Smooth muscle cell (in vitro differentiated cells): Measurements from ENCODE around the gene NPAS3. TPM values are rescaled to one million over a fixed set of nuclear protein-coding genes. Genes with fewer than 3 reads are reported as not detected.

ENCODE experiments used
- DNase-seq: peaks from one replicate; lab custom pipeline; 2025; ENCODE audit not compliant: unreplicated experiment; lab: John Stamatoyannopoulos, UW
- H2AFZ ChIP-seq: fragments of 200-600 bp; sonication (generic); 2 replicates; pipeline ENCODE4 v1.6.0; 2016; ENCODE audit warnings: antibody characterized with exemption, low read depth, mild to moderate bottlenecking
- H3F3A ChIP-seq: fragments of 200-600 bp; sonication (generic); 2 replicates; pipeline ENCODE4 v1.6.0; 2017; ENCODE audit warnings: antibody characterized with exemption, low read depth
- H3K27ac ChIP-seq: fragments of 200-600 bp; sonication (generic); 2 replicates; pipeline ENCODE4 v1.5.1; 2016; ENCODE audit warnings: low read depth, mild to moderate bottlenecking
- H3K27me3 ChIP-seq: fragments of 200-600 bp; sonication (generic); 2 replicates; pipeline ENCODE4 v1.6.1; 2016; ENCODE audit warnings: low read depth, mild to moderate bottlenecking
- H3K36me3 ChIP-seq: fragments of 200-600 bp; sonication (generic); 2 replicates; pipeline ENCODE4 v1.5.1; 2016; ENCODE audit warnings: low read depth
- H3K4me1 ChIP-seq: fragments of 200-600 bp; sonication (generic); 2 replicates; pipeline ENCODE4 v1.5.1; 2016; ENCODE audit warnings: low read depth
- H3K4me2 ChIP-seq: fragments of 200-600 bp; sonication (generic); 2 replicates; pipeline ENCODE4 v1.6.0; 2016; ENCODE audit warnings: mild to moderate bottlenecking
- H3K4me3 ChIP-seq: fragments of 200-600 bp; sonication (generic); 2 replicates; pipeline ENCODE4 v1.5.1; 2016; ENCODE audit warnings: mild to moderate bottlenecking
- H3K79me2 ChIP-seq: fragments of 200-600 bp; sonication (generic); 2 replicates; pipeline ENCODE4 v1.6.0; 2016; ENCODE audit warnings: low read depth, mild to moderate bottlenecking
- H3K9ac ChIP-seq: fragments of 200-600 bp; sonication (generic); 2 replicates; pipeline ENCODE4 v1.6.0; 2016; ENCODE audit warnings: low read depth
- H3K9me3 ChIP-seq: fragments of 200-600 bp; sonication (generic); replicated peaks from 2 replicates; pipeline ENCODE4 v1.5.1; 2016; ENCODE audit warnings: low read depth
- H4K20me1 ChIP-seq: fragments of 200-600 bp; sonication (generic); 2 replicates; pipeline ENCODE4 v1.6.0; 2016; ENCODE audit warnings: low read depth
- WGBS: methylation state at CpG from one replicate; pipeline ENCODE4 v1.1.7; 2016; ENCODE audit warnings: low lambda C conversion rate; 5-methylcytosine and 5-hydroxymethylcytosine counted together
- polyA plus RNA-seq: library from polyadenylated mRNA; unstranded; fragments of >200 nt; fragmentation: Nextera tagmentation; extraction: Ambion mirVana; gene quantifications from 2 replicates; pipeline ENCODE4 v1.2.1, GENCODE V29; 2016
- total RNA-seq: library from RNA; depleted of rRNA; stranded (reverse); fragments of >200 nt; gene quantifications from 2 replicates; pipeline ENCODE4 v1.2.3, GENCODE V29; 2014
- TF ChIP-seq, protein P1 (sequence below): fragments of 200-600 bp; sonication (generic); IDR thresholded peaks from 2 replicates; pipeline ENCODE4 v1.5.1; 2017; ENCODE audit warnings: borderline replicate concordance, mild to moderate bottlenecking, antibody characterized with exemption; ENCODE audit not compliant: insufficient read depth, poor library complexity, severe bottlenecking

NPAS3 gene
- total and polyA plus RNA-seq, 2 experiments from 2014 or later, result 0.79 to 2.0 TPM

GRCh38 chr14:33811721-33812120 is 873.0 kb downstream of the NPAS3 start:
- Histone ChIP-seq H3K79me2 (no peaks in the 10 kb centered on the region), H3K27me3 (no peaks in the 10 kb centered on the region), H3F3A (no peaks in the 10 kb centered on the region), H3K36me3 (no peaks in the 10 kb centered on the region), H4K20me1 (no peaks in the 10 kb centered on the region), H3K4me1 (no peaks in the 10 kb centered on the region), H3K9ac (no peak overlapping the region), H3K4me3 (no peak overlapping the region), H3K9me3 (no peaks in the 10 kb centered on the region), H3K27ac (no peak overlapping the region), H3K4me2 (no peak overlapping the region), H2AFZ (no peak overlapping the region)
- no peak for DNase-seq
- 93% methylated on average over 2 of the region's 2 CpGs for WGBS
- TF ChIP-seq, protein P1, sequence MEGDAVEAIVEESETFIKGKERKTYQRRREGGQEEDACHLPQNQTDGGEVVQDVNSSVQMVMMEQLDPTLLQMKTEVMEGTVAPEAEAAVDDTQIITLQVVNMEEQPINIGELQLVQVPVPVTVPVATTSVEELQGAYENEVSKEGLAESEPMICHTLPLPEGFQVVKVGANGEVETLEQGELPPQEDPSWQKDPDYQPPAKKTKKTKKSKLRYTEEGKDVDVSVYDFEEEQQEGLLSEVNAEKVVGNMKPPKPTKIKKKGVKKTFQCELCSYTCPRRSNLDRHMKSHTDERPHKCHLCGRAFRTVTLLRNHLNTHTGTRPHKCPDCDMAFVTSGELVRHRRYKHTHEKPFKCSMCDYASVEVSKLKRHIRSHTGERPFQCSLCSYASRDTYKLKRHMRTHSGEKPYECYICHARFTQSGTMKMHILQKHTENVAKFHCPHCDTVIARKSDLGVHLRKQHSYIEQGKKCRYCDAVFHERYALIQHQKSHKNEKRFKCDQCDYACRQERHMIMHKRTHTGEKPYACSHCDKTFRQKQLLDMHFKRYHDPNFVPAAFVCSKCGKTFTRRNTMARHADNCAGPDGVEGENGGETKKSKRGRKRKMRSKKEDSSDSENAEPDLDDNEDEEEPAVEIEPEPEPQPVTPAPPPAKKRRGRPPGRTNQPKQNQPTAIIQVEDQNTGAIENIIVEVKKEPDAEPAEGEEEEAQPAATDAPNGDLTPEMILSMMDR, result no peak

DNA sequence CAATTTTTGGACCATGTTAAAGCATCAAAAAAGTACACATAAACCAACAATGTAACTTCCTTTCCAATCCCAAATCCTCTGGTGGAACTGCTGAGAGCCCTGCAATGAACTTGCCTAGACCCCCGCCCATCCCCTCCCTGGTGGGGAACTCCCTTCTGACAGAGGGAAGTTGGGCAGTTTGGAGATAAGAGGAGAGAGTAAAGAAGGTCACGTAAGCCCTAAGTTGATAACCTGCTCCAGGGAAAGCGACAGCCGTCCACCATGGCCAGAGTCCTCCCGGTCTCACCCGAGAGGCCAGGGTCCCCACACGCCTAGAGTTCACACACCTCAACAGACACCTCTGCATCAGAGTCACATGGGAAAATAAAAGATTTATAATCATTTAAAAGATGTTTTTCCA is 873.5 kb downstream of the NPAS3 start:
- H3K4me3 ChIP-seq, result no peak overlapping the region
- H3K9ac ChIP-seq, result no peak overlapping the region
- no peaks in the 10 kb centered on the region for H3K27me3 ChIP-seq
- H3K36me3 ChIP-seq, result no peaks in the 10 kb centered on the region
- TF ChIP-seq, protein P1, result no peak
- no peaks in the 10 kb centered on the region for H3F3A ChIP-seq
- H2AFZ ChIP-seq, result no peak overlapping the region
- WGBS, result 96% methylated on average over 7 of the region's 7 CpGs
- no peaks in the 10 kb centered on the region for H4K20me1 ChIP-seq
- no peak overlapping the region for H3K4me2 ChIP-seq
- H3K4me1 ChIP-seq, result no peaks in the 10 kb centered on the region
- no peaks in the 10 kb centered on the region for H3K79me2 ChIP-seq
- no peaks in the 10 kb centered on the region for H3K9me3 ChIP-seq
- H3K27ac ChIP-seq, result no peak overlapping the region
- DNase-seq, result no peak

- Histone ChIP-seq H3K4me1 (no peaks in the 10 kb centered on the region), H3K36me3 (no peaks in the 10 kb centered on the region), H2AFZ (no peak overlapping the region), H3F3A (no peaks in the 10 kb centered on the region), H3K9ac (no peak overlapping the region), H4K20me1 (no peaks in the 10 kb centered on the region), H3K4me2 (no peak overlapping the region), H3K4me3 (no peak overlapping the region), H3K27me3 (no peaks in the 10 kb centered on the region), H3K79me2 (no peaks in the 10 kb centered on the region), H3K27ac (no peak overlapping the region), H3K9me3 (no peaks in the 10 kb centered on the region)
- TF ChIP-seq, protein P1, result no peak
- no peak for DNase-seq
- WGBS, result 67% methylated on average over 2 of the region's 2 CpGs
Measured at GRCh38 chr14:33812601-33813000, 873.9 kb downstream of the NPAS3 start.

DNA sequence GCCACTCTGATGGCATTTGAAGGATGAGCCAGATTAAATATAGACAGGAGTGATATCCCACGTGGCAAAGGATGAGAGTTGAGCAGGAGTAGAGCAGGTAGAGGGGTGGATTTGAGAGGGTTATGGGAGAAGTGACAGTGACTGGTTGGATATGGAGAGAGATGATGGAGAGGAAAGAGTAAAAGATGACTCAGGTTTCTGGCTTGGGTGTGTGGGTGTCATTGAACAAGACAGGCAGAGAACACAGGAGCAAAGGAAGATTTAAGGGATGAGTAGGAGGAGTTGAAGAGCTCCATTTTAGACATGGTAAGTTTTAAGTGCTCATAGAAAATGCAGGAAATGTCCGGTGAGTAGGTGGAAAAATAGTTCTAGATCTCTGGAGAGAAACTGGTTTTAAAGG is 875.3 kb downstream of the NPAS3 start:
- H3F3A ChIP-seq, result no peaks in the 10 kb centered on the region
- no peak overlapping the region for H3K4me3 ChIP-seq
- no peaks in the 10 kb centered on the region for H3K79me2 ChIP-seq
- H3K9ac ChIP-seq, result no peak overlapping the region
- H3K4me2 ChIP-seq, result peak overlapping the region; percentile 51
- peak overlapping the region; percentile 50 for H3K27ac ChIP-seq
- no peaks in the 10 kb centered on the region for H3K36me3 ChIP-seq
- H3K4me1 ChIP-seq, result no peaks in the 10 kb centered on the region
- no peak overlapping the region for H2AFZ ChIP-seq
- 62% methylated on average over 2 of the region's 2 CpGs for WGBS
- DNase-seq, result no peak
- TF ChIP-seq, protein P1, result no peak
- no peaks in the 10 kb centered on the region for H4K20me1 ChIP-seq
- no peaks in the 10 kb centered on the region for H3K9me3 ChIP-seq
- H3K27me3 ChIP-seq, result no peaks in the 10 kb centered on the region
